GM12892 (cell line): ENCODE measurements around the gene CPNE4.
A peak's percentile ranks its signal among the peaks of the same experiment; 100 is the strongest.

ENCODE experiments used
- DNase-seq: peaks from one replicate; pipeline ENCODE4 v3.0.0; 2011; ENCODE audit not compliant: insufficient read length
- FAIRE-seq: peaks from 2 replicates; lab custom pipeline; 2011; peaks lifted over from hg19 to GRCh38; lab: Jason Lieb, UNC
- POLR2A ChIP-seq: IDR thresholded peaks from 2 replicates; pipeline ENCODE4 v1.6.1; 2011; ENCODE audit warnings: low read depth, low read length, control low read depth
- POLR2AphosphoS5 ChIP-seq: IDR thresholded peaks from 2 replicates; pipeline ENCODE4 v1.6.1; 2011; ENCODE audit warnings: low read depth, low read length, control low read depth
- TAF1 ChIP-seq: IDR thresholded peaks from 2 replicates; pipeline ENCODE4 v1.6.1; 2011; ENCODE audit warnings: low read depth, mild to moderate bottlenecking, control low read depth, low read length, borderline replicate concordance

Gene CPNE4

GRCh38 chr3:132014105-132014504, 20.7 kb downstream of the CPNE4 start:
- no peak for FAIRE-seq
- TF ChIP-seq POLR2AphosphoS5: no peak
- no peak for TF ChIP-seq TAF1
- no peak for TF ChIP-seq POLR2A

GRCh38 chr3:132009241-132009640, 25.6 kb downstream of the CPNE4 start:
- DNase-seq: no peak
- no peak for FAIRE-seq
- no peak for TF ChIP-seq TAF1
- TF ChIP-seq POLR2A: no peak
- no peak for TF ChIP-seq POLR2AphosphoS5

More at GRCh38 chr3:132014105-132014504, 20.7 kb downstream of the CPNE4 start:
- no peak for DNase-seq

GRCh38 chr3:132008837-132009236, 26.0 kb downstream of the CPNE4 start:
- no peak for TF ChIP-seq POLR2AphosphoS5
- TF ChIP-seq POLR2A: no peak
- TF ChIP-seq TAF1: no peak
- no peak for FAIRE-seq
- no peak for DNase-seq

GRCh38 chr3:132007617-132008016, 27.2 kb downstream of the CPNE4 start:
- FAIRE-seq (no peak), DNase-seq (no peak)
- TF ChIP-seq POLR2A (no peak), POLR2AphosphoS5 (no peak), TAF1 (no peak)

- peak; percentile 86 for FAIRE-seq
- DNase-seq: no peak
- TF ChIP-seq POLR2A (no peak), POLR2AphosphoS5 (no peak), TAF1 (no peak)
Observed at GRCh38 chr3:132006605-132007204, 28.1 kb downstream of the CPNE4 start.

GRCh38 chr3:132004571-132004970, 30.2 kb downstream of the CPNE4 start:
- TF ChIP-seq POLR2A (no peak), TAF1 (no peak), POLR2AphosphoS5 (no peak)
- FAIRE-seq: no peak
- DNase-seq: no peak

- DNase-seq (no peak), FAIRE-seq (no peak)
- TF ChIP-seq POLR2AphosphoS5 (no peak), TAF1 (no peak), POLR2A (no peak)
Observed at GRCh38 chr3:132003685-132004084, 31.1 kb downstream of the CPNE4 start.

GRCh38 chr3:132001999-132002398, 32.8 kb downstream of the CPNE4 start:
- FAIRE-seq: no peak
- DNase-seq: no peak
- TF ChIP-seq TAF1: no peak
- TF ChIP-seq POLR2AphosphoS5: no peak
- TF ChIP-seq POLR2A: no peak

GRCh38 chr3:132001036-132001435, 33.8 kb downstream of the CPNE4 start:
- no peak for TF ChIP-seq TAF1
- TF ChIP-seq POLR2AphosphoS5: no peak
- TF ChIP-seq POLR2A: no peak
- FAIRE-seq: no peak
- DNase-seq: no peak

GRCh38 chr3:131998027-131998426, 36.8 kb downstream of the CPNE4 start:
- TF ChIP-seq TAF1 (no peak), POLR2A (no peak), POLR2AphosphoS5 (no peak)
- DNase-seq (no peak), FAIRE-seq (no peak)

- no peak for FAIRE-seq
- TF ChIP-seq TAF1: no peak
- no peak for DNase-seq
Observed at GRCh38 chr3:131995891-131996290, 38.9 kb downstream of the CPNE4 start.

- no peak for TF ChIP-seq POLR2AphosphoS5
- TF ChIP-seq POLR2A: no peak
- no peak for TF ChIP-seq TAF1
- FAIRE-seq: no peak
- no peak for DNase-seq
Observed at GRCh38 chr3:131989318-131989717, 45.5 kb downstream of the CPNE4 start.

- DNase-seq (no peak), FAIRE-seq (no peak)
- TF ChIP-seq POLR2A: no peak
- no peak for TF ChIP-seq TAF1
- TF ChIP-seq POLR2AphosphoS5: no peak
Observed at GRCh38 chr3:131988209-131988608, 46.6 kb downstream of the CPNE4 start.
